Thoracic aorta (tissue), 2 donors: ENCODE measurements around the gene IL1A. TPM values are rescaled to one million over a fixed set of nuclear protein-coding genes. Genes with fewer than 3 reads are reported as not detected.

Experiments used
- ATAC-seq: fragments of 150-250 bp; one replicate; pipeline ENCODE4 v1.8.0; 2017; ENCODE audit warnings: low read depth; ENCODE audit not compliant: insufficient number of reproducible peaks, low FRiP score
- DNase-seq: peaks from one replicate; pipeline ENCODE4 v3.0.0-alpha.2; 2020; ENCODE audit warnings: low spot score
- H3K27ac ChIP-seq, 2 donors: fragments of 200-600 bp; sonication (generic); 1 replicate in 1 of 2; 2 replicates in 1 of 2; pipeline ENCODE4 v1.5.1; 2016; ENCODE audit warnings: mild to moderate bottlenecking in 2 of 2, moderate library complexity in 2 of 2
- H3K27me3 ChIP-seq: fragments of 200-600 bp; sonication (generic); replicated peaks from 2 replicates; pipeline ENCODE4 v1.6.0; 2016; ENCODE audit warnings: mild to moderate bottlenecking; ENCODE audit not compliant: insufficient read depth
- H3K36me3 ChIP-seq: fragments of 200-600 bp; sonication (generic); one replicate; pipeline ENCODE4 v1.5.1; 2016
- H3K4me1 ChIP-seq, 2 donors: fragments of 200-600 bp; sonication (generic); 1 replicate in 1 of 2; 2 replicates in 1 of 2; pipeline versions ENCODE4 v1.5.1 to v1.6.0; 2016; ENCODE audit warnings: low read depth in 2 of 2, mild to moderate bottlenecking in 1 of 2; ENCODE audit not compliant: control insufficient read depth in 1 of 2
- H3K4me3 ChIP-seq: fragments of 200-600 bp; sonication (generic); 2 replicates; pipeline ENCODE4 v1.5.1; 2016; ENCODE audit warnings: mild to moderate bottlenecking
- H3K9me3 ChIP-seq: fragments of 200-600 bp; sonication (generic); 2 replicates; pipeline ENCODE4 v1.5.1; 2016
- CTCF ChIP-seq: fragments of 200-600 bp; sonication (generic); IDR thresholded peaks from one replicate; pipeline ENCODE4 v1.5.1; 2019; ENCODE audit warnings: antibody characterized with exemption
- total RNA-seq, 2 donors: library from RNA; depleted of rRNA; stranded (reverse); fragments of >200 nt; gene quantifications; one replicate each; pipeline versions ENCODE4 v1.1.0 to v1.2.3, GENCODE V29; 2016

IL1A gene
- total RNA-seq, 2 donors from 2014 or later = 0.56 TPM; not detected in 1

- ATAC-seq (no peak), DNase-seq (no peak)
- Histone ChIP-seq H3K4me1 (no peaks in the 10 kb centered on the region), H3K27ac (no peak overlapping the region), H3K4me3 (no peak overlapping the region), H3K9me3 (no peaks in the 10 kb centered on the region), H3K36me3 (no peaks in the 10 kb centered on the region), H3K27me3 (no peaks in the 10 kb centered on the region)
- TF ChIP-seq CTCF = no peak
These were observed 46.6 kb downstream of the IL1A start for GRCh38 chr2:112737542-112738232.

GRCh38 chr2:112733871-112734270, 50.4 kb downstream of the IL1A start:
- Histone ChIP-seq H3K27me3 (no peaks in the 10 kb centered on the region), H3K36me3 (no peaks in the 10 kb centered on the region), H3K9me3 (no peaks in the 10 kb centered on the region), H3K4me3 (no peak overlapping the region), H3K27ac (no peak overlapping the region), H3K4me1 (no peaks in the 10 kb centered on the region)
- DNase-seq (no peak), ATAC-seq (no peak)
- no peak for TF ChIP-seq CTCF

DNA sequence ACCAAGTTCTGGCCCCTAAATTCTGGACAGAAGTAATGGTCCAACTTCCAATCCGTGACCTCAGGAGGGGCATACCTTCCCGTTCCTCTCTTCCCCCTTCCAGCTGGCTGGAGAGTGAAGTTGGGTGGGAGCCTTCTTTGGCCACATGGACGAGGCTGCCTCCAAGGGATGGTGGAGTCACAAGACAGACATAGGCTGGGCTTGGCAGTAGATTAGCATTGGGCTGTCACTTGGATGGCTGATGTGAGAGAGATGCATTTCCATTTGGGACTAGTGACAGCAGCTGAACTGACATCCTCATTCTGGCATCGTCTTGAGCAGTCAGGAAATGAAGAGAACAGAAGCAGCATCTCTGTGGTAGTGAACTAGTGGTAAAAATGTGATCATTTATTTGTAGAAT, 50.8 kb downstream of the IL1A start:
- H3K4me1 ChIP-seq = no peaks in the 10 kb centered on the region
- ATAC-seq = no peak
- no peak overlapping the region for H3K27ac ChIP-seq
- no peak for TF ChIP-seq CTCF
- no peak for DNase-seq
- H3K4me3 ChIP-seq = no peak overlapping the region
- H3K27me3 ChIP-seq = no peaks in the 10 kb centered on the region
- no peaks in the 10 kb centered on the region for H3K36me3 ChIP-seq
- H3K9me3 ChIP-seq = no peaks in the 10 kb centered on the region

- H3K4me1 ChIP-seq = peaks cover 0 to 4% of the 10 kb centered on the region in 2 donors
- TF ChIP-seq CTCF = no peak
- no peak overlapping the region for H3K4me3 ChIP-seq
- H3K27ac ChIP-seq = no peak overlapping the region
- H3K27me3 ChIP-seq = no peaks in the 10 kb centered on the region
- DNase-seq (no peak), ATAC-seq (no peak)
- H3K36me3 ChIP-seq = no peaks in the 10 kb centered on the region
- no peaks in the 10 kb centered on the region for H3K9me3 ChIP-seq
These were observed 52.8 kb downstream of the IL1A start for GRCh38 chr2:112731479-112731878.

DNA sequence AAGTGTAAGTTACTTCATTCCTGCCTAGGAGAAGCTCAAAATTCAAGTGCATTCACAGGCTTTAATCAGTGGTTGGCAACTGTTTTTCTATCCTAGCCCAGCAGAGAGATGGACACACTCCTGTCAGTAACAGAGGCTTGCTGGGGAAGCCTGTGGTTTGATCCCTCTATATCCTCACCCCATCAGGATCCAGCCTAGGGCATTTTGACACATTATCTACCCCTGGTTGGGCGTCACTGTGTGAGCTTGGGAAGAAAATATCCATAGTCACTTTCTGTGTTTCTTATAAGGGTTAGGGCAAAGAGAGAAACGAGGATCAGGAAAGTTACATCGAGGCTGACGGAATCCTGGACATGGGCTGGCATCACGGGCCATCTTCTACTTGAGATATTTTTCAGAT, 53.5 kb downstream of the IL1A start:
- no peak overlapping the region for H3K4me3 ChIP-seq
- H3K27me3 ChIP-seq = no peaks in the 10 kb centered on the region
- no peak overlapping the region for H3K27ac ChIP-seq
- H3K9me3 ChIP-seq = no peaks in the 10 kb centered on the region
- no peaks in the 10 kb centered on the region for H3K36me3 ChIP-seq
- DNase-seq (no peak), ATAC-seq (no peak)
- TF ChIP-seq CTCF = no peak
- peaks cover 0 to 6% of the 10 kb centered on the region in 2 donors for H3K4me1 ChIP-seq
